A204.1 (cell line): Measurements from ENCODE around the gene SHOC1.
"Not testable (repeated sequence)": the region's sequence is repeated elsewhere in the genome, so short reads cannot be mapped to it uniquely, and the experiment has no call there.

Experiments
- FAIRE-seq: peaks from 2 replicates; lab custom pipeline; 2012; peaks lifted over from hg19 to GRCh38; lab: Jason Lieb, UNC

SHOC1 gene

GRCh38 chr9:111794835-111795556 is at the start of gene SHOC1:
SHOC1 (minus strand) TSS chr9:111794937; CDS start chr9:111791418, 3,519 bp downstream.
- no peak for FAIRE-seq

- no peak for FAIRE-seq
Measured at GRCh38 chr9:111843971-111844370, 49.2 kb upstream of the SHOC1 start.

GRCh38 chr9:111842313-111842712 is 47.6 kb upstream of the SHOC1 start:
- FAIRE-seq: no peak

GRCh38 chr9:111840442-111840841 is 45.7 kb upstream of the SHOC1 start:
- FAIRE-seq: no peak

GRCh38 chr9:111839987-111840386 is 45.2 kb upstream of the SHOC1 start:
- no peak for FAIRE-seq

GRCh38 chr9:111839387-111839786 is 44.6 kb upstream of the SHOC1 start:
- FAIRE-seq: no peak

- FAIRE-seq: no peak
Measured at GRCh38 chr9:111838439-111838838, 43.7 kb upstream of the SHOC1 start.

GRCh38 chr9:111836311-111836710 is 41.6 kb upstream of the SHOC1 start:
- no peak for FAIRE-seq

- FAIRE-seq: no peak
Measured at GRCh38 chr9:111833941-111834340, 39.2 kb upstream of the SHOC1 start.

- no peak for FAIRE-seq
Measured at GRCh38 chr9:111832449-111832848, 37.7 kb upstream of the SHOC1 start.

GRCh38 chr9:111831371-111832108 is 36.8 kb upstream of the SHOC1 start:
- no peak for FAIRE-seq

- no peak for FAIRE-seq
Measured at GRCh38 chr9:111828193-111828592, 33.5 kb upstream of the SHOC1 start.

GRCh38 chr9:111825468-111826145 is 30.9 kb upstream of the SHOC1 start:
- FAIRE-seq: no peak

GRCh38 chr9:111821006-111821528 is 26.3 kb upstream of the SHOC1 start:
- no peak for FAIRE-seq

GRCh38 chr9:111819360-111819759 is 24.6 kb upstream of the SHOC1 start:
- FAIRE-seq: no peak

- no peak for FAIRE-seq
Measured at GRCh38 chr9:111815285-111816070, 20.7 kb upstream of the SHOC1 start.

GRCh38 chr9:111812337-111812736 is 17.6 kb upstream of the SHOC1 start:
- FAIRE-seq: no peak

- FAIRE-seq: no peak
Measured at GRCh38 chr9:111810908-111811307, 16.2 kb upstream of the SHOC1 start.

GRCh38 chr9:111810415-111810814 is 15.7 kb upstream of the SHOC1 start:
- not testable (repeated sequence) for FAIRE-seq

- FAIRE-seq: no peak
Measured at GRCh38 chr9:111807197-111807596, 12.5 kb upstream of the SHOC1 start.

- FAIRE-seq: no peak
Measured at GRCh38 chr9:111806259-111806658, 11.5 kb upstream of the SHOC1 start.

GRCh38 chr9:111805830-111806241 is 11.1 kb upstream of the SHOC1 start:
- FAIRE-seq: no peak
